ENCODE measurements around the gene BPIFB1. TPM values are rescaled to one million over a fixed set of nuclear protein-coding genes. Genes with fewer than 3 reads are reported as not detected.

BPIFB1 gene
- total RNA-seq, 1 donor from 2014 or later, result not detected

- TF ChIP-seq CTCF (IDR thresholded peaks at IDR 0.05; ENCODE audit: unreplicated experiment), result no peak
- no peaks in the 10 kb centered on the region for H3K27me3 Mint-ChIP-seq (ENCODE audit: low read depth)
- H3K9me3 Mint-ChIP-seq, result no peaks in the 10 kb centered on the region
- no peak overlapping the region for H3K4me3 Mint-ChIP-seq
- H3K36me3 Mint-ChIP-seq, result peaks cover 18% of the 10 kb centered on the region
- peaks cover 12% of the 10 kb centered on the region for H3K4me1 Mint-ChIP-seq
- H3K27ac Mint-ChIP-seq, result no peak overlapping the region
- DNase-seq (ENCODE audit: low spot score in 2 of 2, unreplicated experiment in 2 of 2), result no peak
These were observed 70.0 kb downstream of the BPIFB1 start for GRCh38 chr20:33353013-33353402.

Other genes starting within 250 kb of the BPIFB1 start
- gene BPIFB3, start 229.3 kb upstream of the BPIFB1 start, total RNA-seq, result not detected in 3 replicates
- not detected in 3 replicates for gene BPIFB4, start 203.6 kb upstream of the BPIFB1 start, total RNA-seq
- not detected in 3 replicates for gene BPIFA2, start 115.1 kb upstream of the BPIFB1 start, total RNA-seq
- not detected in 3 replicates for gene BPIFA3, start 65.9 kb upstream of the BPIFB1 start, total RNA-seq
- gene BPIFA1, start 47.2 kb upstream of the BPIFB1 start, total RNA-seq, result not detected in 3 replicates
- gene CDK5RAP1, start 118.3 kb downstream of the BPIFB1 start, total RNA-seq, result 38.7 to 41.0 TPM (median 39.8 TPM) in 3 replicates
- 11.9 to 13.4 TPM (median 13.3 TPM) in 3 replicates for gene SNTA1, start 160.5 kb downstream of the BPIFB1 start, total RNA-seq
- 39.7 to 47.2 TPM (median 46.1 TPM) in 3 replicates for gene CBFA2T2, start 206.9 kb downstream of the BPIFB1 start, total RNA-seq